CD4-positive, alpha-beta T cell treated with Interferon alpha-2 for 1 hour (primary cell): Measurements from ENCODE around the gene ZNF607.
"Not testable (repeated sequence)": the region's sequence is repeated elsewhere in the genome, so short reads cannot be mapped to it uniquely, and the experiment has no call there.

Source experiments
- DNase-seq, 2 donors: peaks; one replicate each; pipeline ENCODE4 v3.0.0-alpha.2; 2020 to 2022

Gene ZNF607

GRCh38 chr19:37719111-37719926 is at the start of gene ZNF607:
Gene ZNF607 (minus strand): TSS chr19:37719761. CDS start chr19:37711618, 8,143 bp downstream.
- peak; percentile 88 to 89 for DNase-seq

DNA sequence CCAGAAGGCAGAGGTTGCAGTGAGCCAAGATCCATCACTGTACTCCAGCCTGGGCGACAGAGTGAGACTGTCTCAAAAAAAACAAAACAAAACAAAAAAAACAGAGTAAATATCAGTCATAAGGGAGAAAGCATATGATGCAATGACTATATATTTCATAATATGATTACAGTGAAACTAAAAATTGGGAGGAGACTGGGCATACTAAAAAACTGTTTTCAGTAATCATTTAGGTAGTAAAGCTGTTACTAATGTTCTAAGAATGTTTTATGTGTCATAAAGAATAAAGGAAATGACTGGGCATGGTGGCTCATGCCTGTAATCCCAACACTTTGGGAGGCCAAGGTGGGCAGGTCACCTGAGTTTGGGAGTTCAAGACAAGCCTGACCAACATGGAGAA is 43.9 kb upstream of the ZNF607 start:
- DNase-seq, result no peak

DNA sequence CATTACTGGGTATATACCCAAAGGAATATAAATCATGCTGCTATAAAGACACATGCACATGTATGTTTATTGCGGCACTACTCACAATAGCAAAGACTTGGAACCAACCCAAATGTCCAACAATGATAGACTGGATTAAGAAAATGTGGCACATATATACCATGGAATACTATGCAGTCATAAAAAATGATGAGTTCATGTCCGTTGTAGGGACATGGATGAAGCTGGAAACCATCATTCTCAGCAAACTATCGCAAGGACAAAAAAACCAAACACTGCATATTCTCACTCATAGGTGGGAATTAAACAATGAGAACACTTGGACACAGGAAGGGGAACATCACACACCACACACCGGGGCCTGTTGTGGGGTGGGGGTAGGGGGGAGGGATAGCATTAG is 38.1 kb upstream of the ZNF607 start:
- DNase-seq, result not testable (repeated sequence)

DNA sequence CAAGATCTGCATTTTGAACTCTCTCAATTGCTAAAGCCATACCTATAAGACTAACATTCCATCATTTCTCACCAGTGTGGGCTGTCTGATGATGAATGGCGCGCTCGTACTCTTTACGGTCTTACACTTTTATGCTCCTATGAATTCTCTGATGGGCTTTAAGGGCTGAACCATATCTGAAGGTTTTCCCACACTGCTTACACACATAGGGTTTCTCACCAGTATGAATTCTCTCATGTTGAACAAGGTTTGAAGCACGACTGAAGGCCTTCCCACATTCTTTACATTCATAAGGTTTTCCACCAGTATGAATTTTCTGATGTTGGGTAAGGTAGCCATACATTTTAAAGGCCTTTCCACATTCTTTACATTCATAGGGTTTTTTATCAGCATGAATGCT is 18.8 kb upstream of the ZNF607 start:
- DNase-seq, result no peak

DNA sequence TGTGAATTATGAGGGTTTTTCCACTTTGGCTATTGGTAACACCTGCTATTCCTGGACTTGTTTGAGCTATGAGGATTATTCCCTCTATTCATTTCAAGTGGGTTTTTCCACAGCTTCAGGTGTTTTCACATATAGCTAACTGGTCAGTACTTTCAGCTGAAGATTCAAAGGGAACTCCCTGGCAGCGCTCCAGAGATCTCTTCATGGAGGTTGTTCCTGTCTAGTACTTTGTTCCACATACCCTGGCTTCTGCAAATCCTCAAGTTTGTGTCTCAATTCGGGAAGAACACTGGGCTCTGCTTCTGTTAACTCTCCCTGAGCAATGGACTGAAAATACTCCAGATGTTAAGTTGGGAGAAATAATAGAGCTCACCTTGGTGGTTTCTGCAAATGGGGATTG is 5.6 kb upstream of the ZNF607 start:
- no peak for DNase-seq

- DNase-seq, result no peak
Observed at GRCh38 chr19:37719927-37720265, 335 bp upstream of the ZNF607 start.

DNA sequence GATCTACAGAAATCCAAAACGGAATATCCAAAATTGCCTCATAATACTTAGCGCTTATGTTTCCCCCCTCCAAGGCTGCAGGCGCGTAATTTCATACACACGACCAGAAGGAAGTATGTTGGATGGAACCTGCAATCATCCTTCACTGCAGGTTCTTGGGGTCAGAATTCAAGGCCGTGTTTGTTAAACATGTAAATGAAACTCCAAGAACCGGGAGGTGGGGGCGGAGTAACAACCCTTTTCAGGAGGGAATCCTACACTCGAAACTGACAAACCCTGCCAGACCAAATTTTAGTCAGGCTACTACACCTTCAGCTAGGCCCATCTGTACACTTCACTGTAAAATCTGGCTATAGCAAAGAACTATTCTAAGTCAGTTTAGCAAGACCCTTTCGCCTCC is 1.3 kb downstream of the ZNF607 start:
- DNase-seq, result no peak

DNA sequence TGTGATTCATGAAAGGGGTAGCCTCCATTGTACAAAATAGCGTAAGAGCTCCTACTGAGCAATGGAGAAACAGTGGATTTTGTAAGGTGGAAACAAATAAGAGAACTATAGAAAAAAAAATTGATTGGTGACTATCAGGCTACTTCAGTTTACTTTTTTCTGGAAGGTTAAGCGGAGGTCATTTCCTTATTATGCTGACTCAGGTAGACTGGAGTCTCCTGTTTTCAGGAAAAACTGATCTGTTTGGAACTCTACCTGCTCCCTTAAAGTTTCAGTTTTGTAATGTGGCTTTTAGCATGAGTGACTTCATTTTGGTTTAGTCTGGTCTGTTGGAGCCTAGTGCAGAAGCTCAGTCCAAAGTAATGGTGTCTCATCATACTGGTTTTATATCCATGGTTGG is 3.4 kb downstream of the ZNF607 start:
- no peak for DNase-seq

DNA sequence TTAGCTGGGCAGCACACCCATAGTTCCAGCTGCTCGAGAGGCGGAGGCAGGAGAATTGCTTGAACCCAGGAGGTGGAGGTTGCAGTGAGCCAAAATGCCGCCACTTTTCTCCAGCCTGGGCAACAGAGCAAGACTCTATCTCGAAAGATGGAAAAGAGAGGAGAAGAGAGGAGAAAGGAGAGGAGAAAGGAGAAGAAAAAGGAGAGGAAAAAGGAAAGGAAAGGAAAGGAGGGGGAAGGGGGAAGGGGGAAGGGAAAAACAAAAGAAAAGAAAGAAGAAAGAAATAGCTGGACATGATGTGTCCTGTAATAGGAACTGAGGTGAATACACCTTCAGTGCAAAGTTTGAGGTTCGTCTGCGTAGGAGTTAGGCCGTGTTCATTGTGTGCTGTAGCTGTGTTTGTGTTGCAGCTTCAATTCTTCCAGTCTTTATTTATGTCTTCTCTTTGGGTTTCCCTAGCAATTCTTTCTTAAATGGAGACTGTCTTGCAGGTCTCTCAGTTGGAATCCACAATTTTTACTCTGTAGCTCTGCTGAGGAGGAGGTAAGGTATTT is 13.4 kb downstream of the ZNF607 start:
- no peak for DNase-seq

GRCh38 chr19:37699057-37699456 is 20.5 kb downstream of the ZNF607 start:
- DNase-seq, result no peak

DNA sequence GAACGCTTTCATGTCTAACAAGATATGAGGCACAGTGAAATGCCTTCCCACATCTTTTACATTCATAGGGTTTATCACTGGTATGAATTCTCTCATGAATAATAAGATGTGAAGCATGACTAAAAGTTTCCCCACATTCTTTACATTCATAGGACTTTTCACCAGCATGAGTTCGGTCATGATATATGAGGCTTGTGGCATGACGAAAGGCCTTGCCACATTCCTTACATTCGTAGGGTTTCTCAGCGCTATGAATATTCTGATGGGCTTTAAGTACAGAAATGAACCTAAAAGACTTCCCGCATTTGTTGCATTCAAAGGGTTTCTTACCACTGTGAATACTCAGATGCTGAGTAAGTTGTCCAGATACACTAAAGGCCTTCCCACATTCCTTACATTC is 21.3 kb downstream of the ZNF607 start:
- DNase-seq, result no peak

GRCh38 chr19:37695144-37695899 is 24.2 kb downstream of the ZNF607 start:
- no peak for DNase-seq

DNA sequence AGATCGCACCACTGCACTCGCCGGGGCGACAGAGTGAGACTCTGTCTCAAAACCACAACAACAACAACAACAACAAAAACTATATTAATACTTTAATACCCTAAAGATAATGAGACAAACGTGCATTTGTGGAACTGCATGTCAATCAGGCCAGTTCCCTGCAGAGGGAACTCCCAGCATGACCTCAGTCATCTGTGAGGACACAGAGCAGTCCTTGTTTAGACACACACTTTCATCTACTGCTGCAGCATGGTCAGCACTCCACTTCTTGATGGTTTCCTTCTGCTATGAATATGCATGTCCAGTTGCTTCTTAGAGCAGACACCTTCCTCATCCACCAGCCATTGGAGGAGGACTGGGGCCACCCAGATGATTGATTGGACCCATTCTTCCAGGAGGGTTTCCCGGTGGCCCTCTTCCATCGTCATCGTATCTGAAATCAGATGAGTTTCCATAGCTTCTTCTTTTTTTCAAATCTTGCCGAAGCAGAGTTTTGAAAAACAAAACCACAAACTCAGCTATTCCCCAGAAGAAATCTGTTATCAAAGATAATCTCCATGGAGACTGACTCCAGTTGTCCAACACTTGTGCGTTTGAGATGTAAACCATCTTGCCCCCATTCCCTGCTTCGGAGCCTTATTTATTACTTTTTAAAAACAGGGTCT is 26.5 kb downstream of the ZNF607 start:
- DNase-seq, result no peak

DNA sequence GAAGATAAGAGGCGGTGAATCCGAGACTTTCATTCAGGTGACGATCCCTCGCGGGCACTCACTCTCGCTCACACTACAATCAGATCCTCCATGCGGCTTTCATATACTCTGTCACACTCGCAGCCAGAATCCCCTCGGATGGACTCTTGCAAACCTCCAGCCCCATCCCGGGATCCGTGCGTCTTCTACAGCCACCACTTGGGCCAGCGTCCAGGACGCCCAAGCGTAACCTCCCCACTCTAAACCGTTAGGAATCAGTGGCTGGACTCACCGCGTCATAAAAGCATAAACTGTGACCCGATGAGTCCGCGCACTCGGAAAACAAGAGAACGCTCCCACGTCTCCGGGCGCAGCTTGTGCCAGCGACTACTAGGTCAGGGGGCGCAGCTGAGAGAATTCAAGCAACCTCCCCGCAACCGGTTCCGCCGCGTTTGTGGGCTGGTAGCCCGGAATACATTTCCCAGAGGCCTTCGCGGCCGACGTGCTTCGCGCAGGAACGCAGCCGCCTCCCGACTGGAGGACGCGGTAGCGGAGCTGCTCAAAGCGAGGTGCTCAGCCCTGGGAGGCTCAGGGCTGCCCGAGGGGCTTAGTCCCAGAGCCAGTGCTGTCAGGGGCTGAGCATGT is 27.6 kb downstream of the ZNF607 start:
- DNase-seq, result peak; percentile 82 to 85

GRCh38 chr19:37683520-37683919 is 36.0 kb downstream of the ZNF607 start:
- DNase-seq, result no peak

- no peak for DNase-seq
Observed at GRCh38 chr19:37669450-37669914, 50.1 kb downstream of the ZNF607 start.

- DNase-seq, result not testable (repeated sequence)
Observed at GRCh38 chr19:37657157-37657556, 62.4 kb downstream of the ZNF607 start.

DNA sequence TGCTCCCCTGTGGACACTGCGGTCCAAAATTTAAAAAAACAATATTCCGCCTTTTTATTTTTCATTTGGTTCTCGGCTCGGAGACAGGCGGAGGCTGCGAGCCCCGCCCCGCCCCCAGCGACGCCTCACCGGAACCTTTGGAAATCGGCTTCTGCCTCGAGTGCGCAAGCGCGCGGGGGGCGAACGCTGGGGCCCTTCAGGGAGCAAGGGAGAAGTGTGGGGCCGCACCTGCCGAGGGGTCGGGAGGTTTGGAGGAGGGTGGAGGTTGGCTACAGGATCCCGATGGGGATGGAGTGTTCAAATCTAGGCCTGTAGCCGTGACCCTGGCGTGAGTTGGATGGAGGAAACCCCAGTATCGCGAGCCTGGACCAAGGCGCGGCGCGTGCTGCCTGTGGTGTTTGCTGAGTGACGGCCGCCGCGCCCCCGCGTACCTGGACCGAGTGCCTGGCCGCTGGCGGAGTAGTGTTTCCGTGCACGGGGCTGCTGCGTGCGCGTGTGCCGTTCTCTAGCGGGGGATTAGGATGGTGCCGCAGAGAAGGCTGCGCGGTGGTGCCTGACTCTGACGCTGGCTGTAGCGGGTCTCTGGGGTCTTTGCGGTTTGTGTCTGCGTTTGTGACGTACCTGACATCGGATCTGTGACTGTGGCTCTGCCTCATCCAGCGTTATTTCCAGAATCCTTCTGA is 63.7 kb downstream of the ZNF607 start:
- DNase-seq, result peak; percentile 79 to 84

- peak; percentile 66 to 73 for DNase-seq
Observed at GRCh38 chr19:37655301-37655688, 64.3 kb downstream of the ZNF607 start, which contains the start of gene ZFP30. Gene ZFP30 (minus strand): TSS chr19:37655465. CDS start chr19:37647822, 7,643 bp downstream.

GRCh38 chr19:37654629-37655300 is 64.8 kb downstream of the ZNF607 start:
- peak; percentile 5 to 16 for DNase-seq

- no peak for DNase-seq
Observed at GRCh38 chr19:37654118-37654517, 65.4 kb downstream of the ZNF607 start.
